ENCODE data around the gene UACA.
"Not testable (repeated sequence)": the region's sequence is repeated elsewhere in the genome, so short reads cannot be mapped to it uniquely, and the experiment has no call there.

UACA gene

GRCh38 chr15:70665599-70665998 lies 97.8 kb downstream of the UACA start:
- POLR2A ChIA-PET (ENCODE audit: low non-redundant PET): no interaction called here
- CTCF ChIA-PET: interaction anchor here (0.5 to 1.6 kb wide), 2 partner anchors 146 to 1088 kb away, joined by 3 read pairs; no protein-coding TSS in a partner anchor

GRCh38 chr15:70664494-70664893 lies 98.9 kb downstream of the UACA start:
- no peak for TF ChIP-seq CTCF (conservative IDR thresholded peaks at IDR 0.05; ENCODE audit: low read depth)
- ChIA-PET POLR2A (ENCODE audit: low non-redundant PET) (no interaction called here), CTCF (interaction anchor here (0.5 to 1.6 kb wide), 2 partner anchors 147 to 881 kb away, joined by 3 read pairs; no protein-coding TSS in a partner anchor)
- no peak overlapping the region for H3K27ac ChIP-seq
- DNase-seq (ENCODE audit: low spot score): no peak

More at GRCh38 chr15:70665599-70665998, 97.8 kb downstream of the UACA start:
- DNase-seq (ENCODE audit: low spot score): no peak
- H3K27ac ChIP-seq: no peak overlapping the region
- no peak for TF ChIP-seq CTCF (conservative IDR thresholded peaks at IDR 0.05; ENCODE audit: low read depth)

- CTCF ChIA-PET; POLR2A ChIA-PET (ENCODE audit: low non-redundant PET); H3K27ac ChIP-seq; DNase-seq (ENCODE audit: low spot score): not testable (repeated sequence)
Observed at GRCh38 chr15:70663069-70663468, 100.3 kb downstream of the UACA start.

GRCh38 chr15:70659662-70660061 lies 103.7 kb downstream of the UACA start:
- TF ChIP-seq CTCF (conservative IDR thresholded peaks at IDR 0.05; ENCODE audit: low read depth): no peak
- no peak for DNase-seq (ENCODE audit: low spot score)
- ChIA-PET CTCF (no interaction called here), POLR2A (ENCODE audit: low non-redundant PET) (no interaction called here)
- no peak overlapping the region for H3K27ac ChIP-seq

- DNase-seq (ENCODE audit: low spot score): no peak
- no peak for TF ChIP-seq CTCF (conservative IDR thresholded peaks at IDR 0.05; ENCODE audit: low read depth)
- H3K27ac ChIP-seq: no peak overlapping the region
- ChIA-PET POLR2A (ENCODE audit: low non-redundant PET) (no interaction called here), CTCF (interaction anchor here (0.7 kb wide), 1 partner anchor 155 kb away, joined by 5 read pairs; no protein-coding TSS in a partner anchor)
Observed at GRCh38 chr15:70658641-70659040, 104.7 kb downstream of the UACA start.

GRCh38 chr15:70653426-70653825 lies 109.9 kb downstream of the UACA start:
- DNase-seq (ENCODE audit: low spot score): no peak
- TF ChIP-seq CTCF (conservative IDR thresholded peaks at IDR 0.05; ENCODE audit: low read depth): no peak
- POLR2A ChIA-PET (ENCODE audit: low non-redundant PET): no interaction called here
- no peak overlapping the region for H3K27ac ChIP-seq
- CTCF ChIA-PET: interaction anchor here (0.7 kb wide), 1 partner anchor 652 kb away, joined by 3 read pairs; no protein-coding TSS in a partner anchor

GRCh38 chr15:70652341-70652740 lies 111.0 kb downstream of the UACA start:
- DNase-seq (ENCODE audit: low spot score): no peak
- TF ChIP-seq CTCF (conservative IDR thresholded peaks at IDR 0.05; ENCODE audit: low read depth): no peak
- no peak overlapping the region for H3K27ac ChIP-seq
- CTCF ChIA-PET: no interaction called here
- POLR2A ChIA-PET (ENCODE audit: low non-redundant PET): no interaction called here
